ENCODE data around the gene HRC.
"Not testable (repeated sequence)": the region's sequence is repeated elsewhere in the genome, so short reads cannot be mapped to it uniquely, and the experiment has no call there.

Gene HRC

GRCh38 chr19:49136771-49137171 lies 18.4 kb downstream of the HRC start:
- no peak for DNase-seq (ENCODE audit: low read depth in 2 of 2, low spot score in 1 of 2)

DNA sequence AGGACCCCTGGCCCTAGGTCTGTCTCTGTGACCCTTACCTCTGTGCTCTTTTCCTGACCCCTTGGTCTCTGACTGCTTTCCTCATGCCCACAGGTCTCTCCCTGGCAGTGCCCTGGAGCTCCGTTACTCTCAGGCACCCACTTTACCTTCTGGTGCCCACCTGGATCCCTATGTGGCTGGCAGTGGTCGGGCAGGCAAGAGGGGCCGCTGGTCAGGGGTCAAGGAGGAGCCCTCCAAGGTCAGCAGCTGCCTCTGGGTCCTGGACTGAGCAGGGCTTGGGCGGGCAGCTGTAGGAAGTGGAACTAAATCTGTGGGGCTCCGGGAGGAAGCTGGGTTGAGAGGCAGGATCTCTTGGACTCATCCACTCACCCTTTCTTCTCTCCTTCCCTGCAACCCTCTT lies 19.5 kb downstream of the HRC start:
- DNase-seq (ENCODE audit: low read depth in 2 of 2, low spot score in 1 of 2), result no peak

DNA sequence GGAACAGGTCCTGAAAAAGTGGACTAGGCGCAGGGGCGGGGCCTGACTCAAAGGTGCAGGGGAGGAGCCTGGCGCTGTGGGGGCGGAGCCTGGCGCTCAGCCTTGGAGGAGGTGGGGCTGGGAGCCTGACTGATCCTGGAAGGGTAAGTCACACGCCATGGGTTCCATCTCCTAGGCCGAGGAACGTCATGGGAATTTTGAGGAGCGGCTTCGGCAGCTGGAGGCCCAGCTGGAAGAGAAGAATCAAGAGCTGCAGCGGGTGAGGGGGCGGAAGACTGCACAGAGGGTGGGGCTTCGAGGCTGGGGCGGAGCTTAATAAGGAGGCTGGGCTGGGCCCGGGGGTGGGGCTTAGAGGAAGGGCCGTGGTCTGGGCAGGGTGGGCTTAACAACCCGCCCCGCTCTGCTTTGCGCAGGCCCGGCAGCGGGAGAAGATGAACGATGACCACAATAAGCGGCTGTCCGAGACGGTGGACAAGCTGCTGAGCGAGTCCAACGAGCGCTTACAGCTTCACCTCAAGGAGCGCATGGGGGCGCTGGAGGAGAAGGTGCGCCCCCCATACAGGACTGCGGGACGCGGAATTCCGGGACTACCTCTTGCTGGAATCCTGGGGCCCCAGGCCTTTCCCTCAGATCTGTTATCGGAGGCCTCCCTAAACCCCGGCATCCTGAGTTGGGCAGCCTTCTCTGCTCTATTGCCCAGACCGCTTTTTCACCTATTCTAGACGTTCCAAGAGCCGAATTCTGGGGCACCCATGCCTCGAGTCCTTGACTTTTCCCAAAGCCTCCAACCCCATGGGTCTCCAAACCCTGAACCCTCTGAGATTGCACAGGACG lies 21.4 kb downstream of the HRC start:
- DNase-seq (ENCODE audit: low read depth in 2 of 2, low spot score in 1 of 2), result no peak

GRCh38 chr19:49132974-49133609 lies 22.1 kb downstream of the HRC start:
- DNase-seq (ENCODE audit: low read depth in 2 of 2, low spot score in 1 of 2), result no peak

DNA sequence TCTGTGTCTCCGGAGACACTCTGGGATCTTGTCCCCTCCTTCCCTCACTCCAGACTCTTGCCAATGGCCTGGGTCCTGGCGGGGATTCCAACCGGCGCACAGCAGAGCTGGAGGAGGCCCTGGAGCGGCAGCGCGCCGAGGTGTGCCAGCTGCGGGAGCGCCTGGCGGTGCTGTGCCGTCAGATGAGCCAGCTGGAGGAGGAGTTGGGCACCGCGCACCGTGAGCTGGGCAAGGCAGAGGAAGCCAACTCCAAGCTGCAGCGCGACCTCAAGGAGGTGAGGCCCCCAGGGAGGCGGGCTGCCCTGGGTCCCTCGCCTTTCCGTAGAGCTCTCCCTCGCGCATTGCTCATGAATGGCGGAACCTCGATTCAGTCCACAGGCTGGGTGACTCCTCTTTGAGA lies 24.9 kb downstream of the HRC start:
- no peak for DNase-seq (ENCODE audit: low read depth in 2 of 2, low spot score in 1 of 2)

DNA sequence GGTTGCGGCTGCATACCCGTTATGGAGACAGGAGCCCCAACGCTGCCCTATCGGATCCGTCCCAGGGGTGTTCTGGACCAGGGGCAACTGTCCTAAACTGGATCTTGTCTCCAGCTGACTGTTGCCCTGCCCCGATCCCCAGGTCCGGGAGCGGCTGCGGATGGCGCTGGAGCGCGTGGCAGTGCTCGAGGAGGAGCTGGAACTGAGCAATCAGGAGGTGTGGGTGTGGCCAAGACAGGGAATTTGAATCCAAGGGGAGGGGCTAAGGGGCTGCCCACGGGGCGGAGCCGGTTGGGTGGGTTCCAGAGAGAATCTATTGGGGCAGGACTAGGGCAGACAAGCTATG lies 26.0 kb downstream of the HRC start:
- DNase-seq (ENCODE audit: low read depth in 2 of 2, low spot score in 1 of 2), result no peak

DNA sequence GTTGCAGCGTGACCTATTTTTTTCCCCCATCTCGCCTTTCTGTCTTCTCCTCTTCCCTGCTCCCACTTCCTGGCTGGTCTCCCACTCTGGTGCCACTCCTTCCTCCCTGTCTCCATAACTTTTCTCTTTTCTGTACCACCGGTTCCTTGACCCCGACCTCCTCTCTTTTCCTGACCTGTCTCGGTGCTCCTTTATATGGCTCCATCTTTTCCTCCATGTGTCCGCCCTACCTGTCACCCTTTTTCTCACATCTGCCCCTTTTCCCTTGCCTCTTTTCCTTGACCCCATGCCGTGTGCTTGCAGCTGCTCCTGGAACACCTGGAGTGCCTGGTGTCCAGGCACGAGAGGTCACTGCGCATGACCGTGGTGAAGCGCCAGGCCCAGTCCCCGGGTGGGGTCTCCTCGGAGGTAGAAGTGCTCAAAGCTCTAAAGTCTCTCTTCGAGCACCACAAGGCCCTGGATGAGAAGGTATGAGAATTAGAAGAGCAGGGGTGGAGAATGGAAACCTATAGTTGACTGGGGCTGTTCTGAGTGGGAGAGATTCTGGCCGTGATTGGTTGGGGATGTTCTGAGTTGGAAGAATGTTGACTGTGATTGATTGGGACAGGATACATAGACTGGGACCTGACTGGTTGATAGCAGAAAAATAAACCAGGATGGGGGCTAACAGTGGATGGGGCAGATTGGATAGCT lies 26.5 kb downstream of the HRC start:
- no peak for DNase-seq (ENCODE audit: low read depth in 2 of 2, low spot score in 1 of 2)

DNA sequence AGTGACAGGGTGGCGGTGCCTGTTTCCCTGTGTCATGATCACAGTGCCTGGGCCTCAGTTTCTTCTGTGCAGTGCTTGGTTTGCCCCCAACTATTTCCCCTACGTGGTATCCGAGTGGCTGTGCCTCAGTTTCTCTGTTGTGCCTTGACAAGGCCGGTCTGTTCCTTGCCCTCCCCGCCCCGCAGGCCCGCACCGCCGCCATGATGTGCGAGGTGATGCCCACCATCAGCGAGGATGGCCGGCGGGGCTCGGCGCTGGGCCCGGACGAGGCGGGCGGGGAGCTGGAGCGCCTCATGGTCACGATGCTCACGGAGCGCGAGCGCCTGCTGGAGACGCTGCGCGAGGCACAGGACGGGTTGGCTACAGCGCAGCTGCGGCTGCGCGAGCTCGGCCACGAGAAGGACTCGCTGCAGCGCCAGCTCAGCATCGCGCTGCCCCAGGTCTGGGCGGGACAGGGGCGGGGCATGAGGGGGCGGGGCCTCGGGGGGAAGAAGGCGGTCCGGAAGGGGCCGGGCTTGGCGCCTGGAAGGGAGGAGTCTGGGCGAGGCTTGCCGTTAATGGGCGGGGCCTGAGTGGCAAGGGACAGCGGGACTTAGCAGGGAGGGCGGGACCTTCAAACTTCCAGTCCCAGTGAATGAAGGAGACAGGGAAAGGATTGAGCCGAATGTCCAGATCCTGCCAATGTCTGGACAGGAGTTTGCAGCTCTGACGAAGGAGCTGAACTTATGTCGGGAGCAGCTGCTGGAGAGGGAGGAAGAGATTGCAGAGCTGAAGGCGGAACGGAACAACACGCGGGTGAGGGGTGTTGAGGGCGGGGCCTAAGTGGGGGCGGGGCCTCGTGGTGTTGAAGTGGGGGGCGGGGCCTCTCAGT lies 27.3 kb downstream of the HRC start:
- DNase-seq (ENCODE audit: low read depth in 2 of 2, low spot score in 1 of 2), result peak; percentile 79 to 86

DNA sequence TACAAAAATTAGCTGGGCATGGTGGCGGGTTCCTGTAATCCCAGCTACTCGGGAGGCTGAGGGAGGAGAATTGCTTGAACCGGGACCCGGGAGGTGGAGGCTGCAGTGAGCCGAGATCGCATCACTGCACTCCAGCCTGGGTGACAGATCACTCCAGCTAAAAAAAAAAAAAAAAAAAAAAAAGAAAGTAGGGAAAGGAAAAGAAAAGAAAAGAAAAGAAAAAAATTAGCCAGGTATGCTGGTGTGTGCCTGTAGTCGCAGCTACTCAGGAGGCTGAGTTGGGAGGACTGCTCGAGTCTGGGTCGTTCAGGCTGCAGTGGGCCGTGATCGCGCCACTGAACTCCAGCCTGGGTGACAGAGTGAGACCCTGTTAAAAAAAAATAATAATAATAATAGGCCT lies 28.0 kb downstream of the HRC start:
- not testable (repeated sequence) for DNase-seq (ENCODE audit: low read depth in 2 of 2, low spot score in 1 of 2)

DNA sequence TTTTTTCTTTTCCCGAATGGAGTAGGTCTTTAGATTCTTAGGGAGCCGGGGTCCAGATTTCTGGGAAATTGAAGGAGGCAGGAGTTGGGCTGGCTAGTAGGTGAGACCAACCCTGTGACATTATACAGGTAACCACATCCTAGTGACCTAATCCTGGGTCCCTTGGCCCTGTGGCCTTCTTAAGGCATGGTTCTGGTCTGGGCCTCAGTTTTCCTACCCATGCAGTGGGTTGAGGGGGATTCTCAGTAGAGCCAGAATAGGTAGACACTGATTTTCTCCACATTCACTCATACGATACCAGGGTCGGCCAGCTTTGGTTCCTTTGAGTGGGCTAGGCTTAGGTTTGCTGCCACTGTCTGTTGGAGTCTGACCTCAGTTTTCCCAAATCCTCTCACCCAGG lies 28.6 kb downstream of the HRC start:
- no peak for DNase-seq (ENCODE audit: low read depth in 2 of 2, low spot score in 1 of 2)

DNA sequence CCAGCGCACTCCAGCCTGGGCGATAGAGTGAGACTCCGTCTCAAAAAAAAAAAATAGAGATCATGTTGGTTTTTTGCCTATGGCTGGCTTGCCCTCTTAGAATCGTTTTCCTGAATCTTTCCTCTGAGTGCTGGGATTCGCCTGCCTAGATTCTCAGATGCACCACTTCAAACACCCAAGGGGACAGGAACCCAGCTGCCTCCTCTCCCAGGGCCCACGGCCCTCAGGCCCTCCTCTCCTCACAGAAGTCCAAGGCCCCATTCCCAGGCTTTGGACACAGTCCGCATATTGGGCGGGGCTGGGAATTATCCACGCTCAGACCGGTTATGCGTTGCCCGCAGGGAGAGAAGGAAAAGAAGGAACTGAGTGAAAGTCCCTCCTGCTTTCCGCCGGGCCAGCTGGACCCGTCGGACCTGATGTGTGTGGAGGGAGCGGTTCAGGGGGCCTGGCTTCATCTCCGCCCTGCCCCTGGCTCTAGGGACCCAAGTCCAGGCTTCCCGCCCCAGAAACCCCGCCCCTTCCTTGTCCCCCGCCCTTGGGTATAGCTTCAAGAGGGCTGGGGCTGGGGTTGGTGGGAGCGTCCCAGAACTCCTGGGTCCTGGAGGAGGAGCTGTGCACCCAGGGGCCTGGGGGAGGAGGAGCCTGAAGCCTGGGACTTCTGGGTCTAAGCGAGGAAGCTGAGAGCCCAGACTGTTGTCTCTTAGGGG lies 30.0 kb downstream of the HRC start:
- no peak for DNase-seq (ENCODE audit: low read depth in 2 of 2, low spot score in 1 of 2)

GRCh38 chr19:49123285-49123684 lies 31.9 kb downstream of the HRC start:
- DNase-seq (ENCODE audit: low read depth in 2 of 2, low spot score in 1 of 2), result not testable (repeated sequence)

GRCh38 chr19:49121841-49122240 lies 33.4 kb downstream of the HRC start:
- DNase-seq (ENCODE audit: low read depth in 2 of 2, low spot score in 1 of 2), result not testable (repeated sequence)

DNA sequence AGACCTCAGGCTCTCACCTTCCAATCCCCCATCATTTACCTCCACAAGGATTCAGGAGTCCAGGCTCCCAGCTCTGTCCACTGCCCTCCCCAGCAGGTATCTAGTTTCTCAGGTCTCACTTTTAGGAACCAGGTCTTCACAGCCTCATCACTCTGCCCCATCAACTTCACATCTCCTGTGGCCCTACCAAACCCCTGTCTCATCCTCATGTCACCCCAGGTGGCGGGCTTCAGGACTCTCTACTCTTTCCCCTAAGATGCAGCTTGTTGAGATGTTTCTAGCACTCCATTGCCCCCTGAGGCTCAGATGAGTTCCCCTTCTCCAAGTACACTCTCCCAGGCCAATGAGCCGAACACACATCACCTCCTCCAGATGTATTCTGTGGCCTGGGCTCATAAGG lies 34.3 kb downstream of the HRC start:
- DNase-seq (ENCODE audit: low read depth in 2 of 2, low spot score in 1 of 2), result no peak

- no peak for DNase-seq (ENCODE audit: low read depth in 2 of 2, low spot score in 1 of 2)
Measured at GRCh38 chr19:49120325-49120683, 34.9 kb downstream of the HRC start.

DNA sequence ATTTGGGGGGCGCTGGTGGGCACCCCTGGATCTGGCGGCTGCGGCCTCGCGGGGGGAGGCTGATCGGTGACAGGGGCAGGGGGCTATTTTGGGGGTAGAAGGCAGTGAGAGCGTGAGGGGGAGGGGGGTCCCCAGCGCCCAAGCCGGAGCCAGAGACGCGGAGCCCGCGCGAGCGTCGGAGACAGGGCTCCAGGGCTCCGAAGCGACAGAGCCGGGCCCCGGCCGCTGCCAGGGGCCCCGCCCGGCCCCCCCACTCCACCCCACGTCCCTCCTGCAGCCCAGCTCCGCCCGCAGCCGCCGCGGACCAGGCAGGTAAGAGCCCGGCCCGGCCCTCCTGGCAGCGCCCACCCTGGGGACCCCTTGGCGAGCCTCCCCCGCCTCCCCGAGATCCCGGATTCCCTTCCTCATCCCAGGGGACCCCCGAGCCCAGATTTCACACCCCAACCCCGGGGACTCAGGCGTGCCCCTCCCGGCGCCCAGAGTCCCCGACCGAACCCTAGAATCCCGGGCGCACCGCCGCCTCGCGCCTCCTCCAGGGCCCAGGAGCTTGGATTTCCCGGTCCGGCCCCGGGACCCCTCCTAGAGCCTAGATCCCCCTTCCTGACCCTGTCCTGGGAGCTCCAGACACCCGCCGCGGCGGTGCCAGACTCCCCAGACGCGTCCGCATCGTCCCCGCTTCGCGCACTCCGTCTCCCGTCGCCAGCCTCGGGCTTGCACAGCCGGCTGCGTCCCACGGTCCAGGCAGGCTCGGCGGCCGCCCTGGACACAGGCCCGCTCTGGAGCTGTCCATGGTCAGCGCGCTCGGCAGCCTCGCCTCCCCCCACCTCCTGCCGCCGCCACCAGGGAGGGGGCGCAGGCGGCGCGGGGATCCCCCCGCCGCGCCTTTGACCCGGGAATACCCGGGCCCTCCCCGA lies 35.5 kb downstream of the HRC start, which contains the start of gene PPFIA3:
Gene PPFIA3 (plus strand): TSS at position 134 of the 914 bp plus-strand sequence. CDS start 8,330 bp downstream, outside the sequence.
- DNase-seq (ENCODE audit: low read depth in 2 of 2, low spot score in 1 of 2), result no peak

GRCh38 chr19:49118565-49119410 lies 36.4 kb downstream of the HRC start, which contains the start of gene C19orf73:
Gene C19orf73 (minus strand): TSS chr19:49119143. CDS start chr19:49119022, 121 bp downstream.
- peak; percentile 92 for DNase-seq (ENCODE audit: low read depth in 2 of 2, low spot score in 1 of 2)
